Activated T-helper 17 cell treated with anti-CD3 and anti-CD28 coated beads, Interleukin-2, amount 50 U/mL, for 72 hours (primary cell): Measurements from ENCODE around the gene RAB7A. TPM values are rescaled to one million over a fixed set of nuclear protein-coding genes. Genes with fewer than 3 reads are reported as not detected.
"Not testable (repeated sequence)": the region's sequence is repeated elsewhere in the genome, so short reads cannot be mapped to it uniquely, and the experiment has no call there.

Source experiments
- ATAC-seq: fragments of 150-1000 bp; cut with Tn5 transposase; replicated peaks from 2 replicates; pipeline ENCODE4 v1.10.0; 2021; ENCODE audit warnings: mild to moderate bottlenecking, moderate library complexity
- H3K27ac Mint-ChIP-seq: one replicate; pipeline ENCODE4 v1.8.0; 2022; ENCODE audit warnings: mixed read lengths
- H3K27me3 Mint-ChIP-seq: one replicate; pipeline ENCODE4 v1.8.0; 2022; ENCODE audit warnings: mixed read lengths
- H3K36me3 Mint-ChIP-seq: one replicate; pipeline ENCODE4 v1.8.0; 2022; ENCODE audit warnings: low read depth, mild to moderate bottlenecking, mixed read lengths
- H3K4me1 Mint-ChIP-seq: one replicate; pipeline ENCODE4 v1.8.0; 2022; ENCODE audit warnings: mixed read lengths
- H3K4me3 Mint-ChIP-seq: one replicate; pipeline ENCODE4 v1.8.0; 2022; ENCODE audit warnings: mild to moderate bottlenecking, mixed read lengths
- H3K9me3 Mint-ChIP-seq: one replicate; pipeline ENCODE4 v1.8.0; 2022; ENCODE audit warnings: mixed read lengths
- total RNA-seq, 2 donors: library from RNA; stranded (reverse); gene quantifications; one replicate each; pipeline ENCODE4 v1.2.3, GENCODE V29; 2022

RAB7A gene
- total RNA-seq, 2 donors from 2014 or later: 217 to 228 TPM

- no peak overlapping the region for H3K4me3 Mint-ChIP-seq
Observed at GRCh38 chr3:128703561-128703960, 22.4 kb upstream of the RAB7A start.

GRCh38 chr3:128706086-128706615 lies 19.8 kb upstream of the RAB7A start:
- Mint-ChIP-seq H3K27ac (peak overlapping the region; percentile 38), H3K36me3 (no peaks in the 10 kb centered on the region), H3K4me3 (no peak overlapping the region), H3K9me3 (no peaks in the 10 kb centered on the region), H3K4me1 (no peaks in the 10 kb centered on the region), H3K27me3 (no peaks in the 10 kb centered on the region)
- ATAC-seq: no peak

More at GRCh38 chr3:128703561-128703960, 22.4 kb upstream of the RAB7A start:
- no peak overlapping the region for H3K27ac Mint-ChIP-seq
- ATAC-seq: no peak
- no peaks in the 10 kb centered on the region for H3K4me1 Mint-ChIP-seq
- H3K27me3 Mint-ChIP-seq: no peaks in the 10 kb centered on the region
- H3K36me3 Mint-ChIP-seq: no peaks in the 10 kb centered on the region
- no peaks in the 10 kb centered on the region for H3K9me3 Mint-ChIP-seq

- Mint-ChIP-seq H3K4me1 (no peaks in the 10 kb centered on the region), H3K27me3 (no peaks in the 10 kb centered on the region), H3K36me3 (no peaks in the 10 kb centered on the region), H3K27ac (no peak overlapping the region), H3K4me3 (no peak overlapping the region), H3K9me3 (no peaks in the 10 kb centered on the region)
- ATAC-seq: no peak
Observed at GRCh38 chr3:128707928-128708494, 18.0 kb upstream of the RAB7A start.

GRCh38 chr3:128709038-128709437 lies 16.9 kb upstream of the RAB7A start:
- ATAC-seq: no peak
- Mint-ChIP-seq H3K27me3 (no peaks in the 10 kb centered on the region), H3K4me1 (no peaks in the 10 kb centered on the region), H3K36me3 (no peaks in the 10 kb centered on the region), H3K9me3 (no peaks in the 10 kb centered on the region), H3K27ac (no peak overlapping the region), H3K4me3 (no peak overlapping the region)

GRCh38 chr3:128709506-128710210 lies 16.3 kb upstream of the RAB7A start:
- Mint-ChIP-seq H3K4me3 (no peak overlapping the region), H3K4me1 (peaks cover under 1% of the 10 kb centered on the region), H3K27me3 (no peaks in the 10 kb centered on the region), H3K36me3 (no peaks in the 10 kb centered on the region), H3K27ac (no peak overlapping the region), H3K9me3 (no peaks in the 10 kb centered on the region)
- ATAC-seq: no peak

- ATAC-seq: no peak
- no peaks in the 10 kb centered on the region for H3K36me3 Mint-ChIP-seq
- H3K4me1 Mint-ChIP-seq: peaks cover 7% of the 10 kb centered on the region
- H3K27me3 Mint-ChIP-seq: no peaks in the 10 kb centered on the region
- no peak overlapping the region for H3K27ac Mint-ChIP-seq
- no peak overlapping the region for H3K4me3 Mint-ChIP-seq
- no peaks in the 10 kb centered on the region for H3K9me3 Mint-ChIP-seq
Observed at GRCh38 chr3:128710816-128711433, 15.1 kb upstream of the RAB7A start.

GRCh38 chr3:128712848-128713247 lies 13.1 kb upstream of the RAB7A start:
- H3K4me3 Mint-ChIP-seq: no peak overlapping the region
- H3K4me1 Mint-ChIP-seq: peaks cover 7% of the 10 kb centered on the region
- H3K27ac Mint-ChIP-seq: no peak overlapping the region
- no peaks in the 10 kb centered on the region for H3K27me3 Mint-ChIP-seq
- no peaks in the 10 kb centered on the region for H3K9me3 Mint-ChIP-seq
- ATAC-seq: no peak
- H3K36me3 Mint-ChIP-seq: no peaks in the 10 kb centered on the region

- peak; percentile 98 for ATAC-seq
- H3K9me3 Mint-ChIP-seq: no peaks in the 10 kb centered on the region
- peaks cover 7% of the 10 kb centered on the region for H3K4me1 Mint-ChIP-seq
- H3K4me3 Mint-ChIP-seq: peak overlapping the region; percentile 65
- peak overlapping the region; percentile 83 for H3K27ac Mint-ChIP-seq
- H3K27me3 Mint-ChIP-seq: no peaks in the 10 kb centered on the region
- no peaks in the 10 kb centered on the region for H3K36me3 Mint-ChIP-seq
Observed at GRCh38 chr3:128714887-128715491, 11.0 kb upstream of the RAB7A start.

GRCh38 chr3:128718892-128719291 lies 7.1 kb upstream of the RAB7A start:
- not testable (repeated sequence) for ATAC-seq, H3K36me3 Mint-ChIP-seq, H3K9me3 Mint-ChIP-seq, H3K27ac Mint-ChIP-seq, H3K27me3 Mint-ChIP-seq, H3K4me1 Mint-ChIP-seq, H3K4me3 Mint-ChIP-seq

GRCh38 chr3:128720891-128721290 lies 5.1 kb upstream of the RAB7A start:
- ATAC-seq: no peak
- Mint-ChIP-seq H3K36me3 (peaks cover 3% of the 10 kb centered on the region), H3K27me3 (no peaks in the 10 kb centered on the region), H3K9me3 (no peaks in the 10 kb centered on the region), H3K4me3 (no peak overlapping the region), H3K4me1 (peaks cover 9% of the 10 kb centered on the region), H3K27ac (no peak overlapping the region)

GRCh38 chr3:128723477-128723876 lies 2.5 kb upstream of the RAB7A start:
- no peak for ATAC-seq
- H3K27me3 Mint-ChIP-seq: no peaks in the 10 kb centered on the region
- peaks cover 26% of the 10 kb centered on the region for H3K36me3 Mint-ChIP-seq
- no peak overlapping the region for H3K4me3 Mint-ChIP-seq
- H3K27ac Mint-ChIP-seq: no peak overlapping the region
- peaks cover 14% of the 10 kb centered on the region for H3K4me1 Mint-ChIP-seq
- no peaks in the 10 kb centered on the region for H3K9me3 Mint-ChIP-seq

- peak overlapping the region; percentile 95 for H3K27ac Mint-ChIP-seq
- H3K36me3 Mint-ChIP-seq: peaks cover 46% of the 10 kb centered on the region
- H3K4me3 Mint-ChIP-seq: peak overlapping the region; percentile 86
- no peaks in the 10 kb centered on the region for H3K27me3 Mint-ChIP-seq
- ATAC-seq: no peak
- no peaks in the 10 kb centered on the region for H3K9me3 Mint-ChIP-seq
- peaks cover 26% of the 10 kb centered on the region for H3K4me1 Mint-ChIP-seq
Observed at GRCh38 chr3:128725547-128726022, 398 bp upstream of the RAB7A start.

GRCh38 chr3:128727059-128727458 lies 1.1 kb downstream of the RAB7A start:
- Mint-ChIP-seq H3K27me3 (no peaks in the 10 kb centered on the region), H3K4me3 (peak overlapping the region; percentile 86), H3K36me3 (peaks cover 51% of the 10 kb centered on the region), H3K27ac (peak overlapping the region; percentile 79), H3K4me1 (peaks cover 30% of the 10 kb centered on the region), H3K9me3 (no peaks in the 10 kb centered on the region)
- ATAC-seq: peak; percentile 10

- H3K27ac Mint-ChIP-seq: peak overlapping the region; percentile 79
- peaks cover 33% of the 10 kb centered on the region for H3K4me1 Mint-ChIP-seq
Observed at GRCh38 chr3:128727485-128727884, 1.5 kb downstream of the RAB7A start.

More at GRCh38 chr3:128727485-128727884, 1.5 kb downstream of the RAB7A start:
- ATAC-seq: no peak
- Mint-ChIP-seq H3K9me3 (no peaks in the 10 kb centered on the region), H3K4me3 (peak overlapping the region; percentile 86), H3K36me3 (peaks cover 55% of the 10 kb centered on the region), H3K27me3 (no peaks in the 10 kb centered on the region)
